ENCODE data around the gene HNF4A. TPM values are rescaled to one million over a fixed set of nuclear protein-coding genes. Genes with fewer than 3 reads are reported as not detected.

Gene HNF4A
- total and polyA plus RNA-seq, 2 of the 13 experiments (the other 11 are each of a cell fraction or from before 2014, with no cell fraction given): 80.9 to 169 TPM

DNA sequence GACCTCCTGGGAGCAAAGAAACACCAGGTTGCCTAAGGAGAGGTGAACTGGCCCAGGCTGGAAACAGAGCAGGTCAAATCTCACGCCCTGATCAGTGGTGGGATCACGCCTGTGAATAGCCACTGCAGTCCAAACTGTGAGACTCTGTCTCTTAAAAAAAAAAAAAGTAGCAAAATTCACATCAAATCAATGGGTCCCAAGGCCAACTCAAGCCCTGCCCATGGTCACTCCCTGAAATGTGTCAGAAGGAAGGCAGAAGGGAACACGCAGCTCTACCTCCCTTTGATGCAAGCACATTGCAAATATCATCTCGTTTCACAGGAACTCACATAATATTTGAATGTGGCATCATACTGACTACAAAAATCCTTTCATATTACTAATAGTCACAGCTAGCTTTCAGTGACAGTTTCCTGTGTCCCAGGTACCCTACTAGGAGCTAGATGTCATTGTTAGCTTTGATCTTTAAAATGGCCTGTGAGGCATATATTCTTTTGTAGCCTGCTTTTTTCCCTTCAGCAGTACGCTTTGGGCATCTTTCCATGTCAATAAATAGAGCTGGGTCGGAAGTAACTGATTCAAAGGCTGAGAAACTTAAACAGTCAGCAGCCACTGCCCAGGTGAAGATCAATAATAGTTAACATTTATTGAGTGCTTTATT lies 105.8 kb downstream of the HNF4A start (continued):
- TF ChIP-seq TBL1XR1 (IDR thresholded peaks at IDR 0.05; ENCODE audit: borderline replicate concordance, low read length, partially characterized antibody) (no peak), NAIF1 (CRISPR knock-in tag; IDR thresholded peaks at IDR 0.05; ENCODE audit: borderline replicate concordance) (no peak), POGZ (CRISPR knock-in tag; IDR thresholded peaks at IDR 0.05) (peak; percentile 46), ZBTB8A (CRISPR knock-in tag; IDR thresholded peaks at IDR 0.05; ENCODE audit: borderline replicate concordance, low read depth) (no peak), CBX2 (IDR thresholded peaks at IDR 0.05; ENCODE audit: low read depth, low read length) (no peak), CBX2 (CRISPR knock-in tag; IDR thresholded peaks at IDR 0.05; ENCODE audit: low read depth) (no peak), ZNF20 (CRISPR knock-in tag; IDR thresholded peaks at IDR 0.05) (no peak), ZNF749 (CRISPR knock-in tag; IDR thresholded peaks at IDR 0.05; ENCODE audit: borderline replicate concordance) (no peak), ZNF350 (CRISPR knock-in tag; IDR thresholded peaks at IDR 0.05; ENCODE audit: borderline replicate concordance, low read depth) (no peak), PAF1 (CRISPR knock-in tag; IDR thresholded peaks at IDR 0.05) (no peak), ZNF292 (CRISPR knock-in tag; IDR thresholded peaks at IDR 0.05; ENCODE audit: borderline replicate concordance, low read depth) (no peak), ZNF432 (CRISPR knock-in tag; IDR thresholded peaks at IDR 0.05; ENCODE audit: borderline replicate concordance) (no peak), SP140L (CRISPR knock-in tag; IDR thresholded peaks at IDR 0.05; ENCODE audit: borderline replicate concordance) (no peak), ZNF17 (CRISPR knock-in tag; IDR thresholded peaks at IDR 0.05) (no peak)
- TF ChIP-seq, protein P1, sequence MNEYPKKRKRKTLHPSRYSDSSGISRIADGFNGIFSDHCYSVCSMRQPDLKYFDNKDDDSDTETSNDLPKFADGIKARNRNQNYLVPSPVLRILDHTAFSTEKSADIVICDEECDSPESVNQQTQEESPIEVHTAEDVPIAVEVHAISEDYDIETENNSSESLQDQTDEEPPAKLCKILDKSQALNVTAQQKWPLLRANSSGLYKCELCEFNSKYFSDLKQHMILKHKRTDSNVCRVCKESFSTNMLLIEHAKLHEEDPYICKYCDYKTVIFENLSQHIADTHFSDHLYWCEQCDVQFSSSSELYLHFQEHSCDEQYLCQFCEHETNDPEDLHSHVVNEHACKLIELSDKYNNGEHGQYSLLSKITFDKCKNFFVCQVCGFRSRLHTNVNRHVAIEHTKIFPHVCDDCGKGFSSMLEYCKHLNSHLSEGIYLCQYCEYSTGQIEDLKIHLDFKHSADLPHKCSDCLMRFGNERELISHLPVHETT (CRISPR knock-in tag; conservative IDR thresholded peaks at IDR 0.05): no peak
- TF ChIP-seq, protein P2, sequence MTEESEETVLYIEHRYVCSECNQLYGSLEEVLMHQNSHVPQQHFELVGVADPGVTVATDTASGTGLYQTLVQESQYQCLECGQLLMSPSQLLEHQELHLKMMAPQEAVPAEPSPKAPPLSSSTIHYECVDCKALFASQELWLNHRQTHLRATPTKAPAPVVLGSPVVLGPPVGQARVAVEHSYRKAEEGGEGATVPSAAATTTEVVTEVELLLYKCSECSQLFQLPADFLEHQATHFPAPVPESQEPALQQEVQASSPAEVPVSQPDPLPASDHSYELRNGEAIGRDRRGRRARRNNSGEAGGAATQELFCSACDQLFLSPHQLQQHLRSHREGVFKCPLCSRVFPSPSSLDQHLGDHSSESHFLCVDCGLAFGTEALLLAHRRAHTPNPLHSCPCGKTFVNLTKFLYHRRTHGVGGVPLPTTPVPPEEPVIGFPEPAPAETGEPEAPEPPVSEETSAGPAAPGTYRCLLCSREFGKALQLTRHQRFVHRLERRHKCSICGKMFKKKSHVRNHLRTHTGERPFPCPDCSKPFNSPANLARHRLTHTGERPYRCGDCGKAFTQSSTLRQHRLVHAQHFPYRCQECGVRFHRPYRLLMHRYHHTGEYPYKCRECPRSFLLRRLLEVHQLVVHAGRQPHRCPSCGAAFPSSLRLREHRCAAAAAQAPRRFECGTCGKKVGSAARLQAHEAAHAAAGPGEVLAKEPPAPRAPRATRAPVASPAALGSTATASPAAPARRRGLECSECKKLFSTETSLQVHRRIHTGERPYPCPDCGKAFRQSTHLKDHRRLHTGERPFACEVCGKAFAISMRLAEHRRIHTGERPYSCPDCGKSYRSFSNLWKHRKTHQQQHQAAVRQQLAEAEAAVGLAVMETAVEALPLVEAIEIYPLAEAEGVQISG (CRISPR knock-in tag; IDR thresholded peaks at IDR 0.05): 0 out of 2 replicates have a peak, but pooled peaks have one; percentile 19
- TF ChIP-seq, protein P3, sequence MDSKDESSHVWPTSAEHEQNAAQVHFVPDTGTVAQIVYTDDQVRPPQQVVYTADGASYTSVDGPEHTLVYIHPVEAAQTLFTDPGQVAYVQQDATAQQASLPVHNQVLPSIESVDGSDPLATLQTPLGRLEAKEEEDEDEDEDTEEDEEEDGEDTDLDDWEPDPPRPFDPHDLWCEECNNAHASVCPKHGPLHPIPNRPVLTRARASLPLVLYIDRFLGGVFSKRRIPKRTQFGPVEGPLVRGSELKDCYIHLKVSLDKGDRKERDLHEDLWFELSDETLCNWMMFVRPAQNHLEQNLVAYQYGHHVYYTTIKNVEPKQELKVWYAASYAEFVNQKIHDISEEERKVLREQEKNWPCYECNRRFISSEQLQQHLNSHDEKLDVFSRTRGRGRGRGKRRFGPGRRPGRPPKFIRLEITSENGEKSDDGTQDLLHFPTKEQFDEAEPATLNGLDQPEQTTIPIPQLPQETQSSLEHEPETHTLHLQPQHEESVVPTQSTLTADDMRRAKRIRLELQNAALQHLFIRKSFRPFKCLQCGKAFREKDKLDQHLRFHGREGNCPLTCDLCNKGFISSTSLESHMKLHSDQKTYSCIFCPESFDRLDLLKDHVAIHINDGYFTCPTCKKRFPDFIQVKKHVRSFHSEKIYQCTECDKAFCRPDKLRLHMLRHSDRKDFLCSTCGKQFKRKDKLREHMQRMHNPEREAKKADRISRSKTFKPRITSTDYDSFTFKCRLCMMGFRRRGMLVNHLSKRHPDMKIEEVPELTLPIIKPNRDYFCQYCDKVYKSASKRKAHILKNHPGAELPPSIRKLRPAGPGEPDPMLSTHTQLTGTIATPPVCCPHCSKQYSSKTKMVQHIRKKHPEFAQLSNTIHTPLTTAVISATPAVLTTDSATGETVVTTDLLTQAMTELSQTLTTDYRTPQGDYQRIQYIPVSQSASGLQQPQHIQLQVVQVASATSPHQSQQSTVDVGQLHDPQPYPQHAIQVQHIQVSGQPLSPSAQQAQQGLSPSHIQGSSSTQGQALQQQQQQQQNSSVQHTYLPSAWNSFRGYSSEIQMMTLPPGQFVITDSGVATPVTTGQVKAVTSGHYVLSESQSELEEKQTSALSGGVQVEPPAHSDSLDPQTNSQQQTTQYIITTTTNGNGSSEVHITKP (CRISPR knock-in tag; IDR thresholded peaks at IDR 0.05; ENCODE audit: low read depth): no peak
- TF ChIP-seq, protein P4, sequence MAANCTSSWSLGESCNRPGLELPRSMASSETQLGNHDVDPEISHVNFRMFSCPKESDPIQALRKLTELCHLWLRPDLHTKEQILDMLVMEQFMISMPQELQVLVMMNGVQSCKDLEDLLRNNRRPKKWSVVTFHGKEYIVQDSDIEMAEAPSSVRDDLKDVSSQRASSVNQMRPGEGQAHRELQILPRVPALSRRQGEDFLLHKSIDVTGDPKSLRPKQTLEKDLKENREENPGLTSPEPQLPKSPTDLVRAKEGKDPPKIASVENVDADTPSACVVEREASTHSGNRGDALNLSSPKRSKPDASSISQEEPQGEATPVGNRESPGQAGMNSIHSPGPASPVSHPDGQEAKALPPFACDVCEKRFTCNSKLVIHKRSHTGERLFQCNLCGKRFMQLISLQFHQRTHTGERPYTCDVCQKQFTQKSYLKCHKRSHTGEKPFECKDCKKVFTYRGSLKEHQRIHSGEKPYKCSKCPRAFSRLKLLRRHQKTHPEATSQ (CRISPR knock-in tag; IDR thresholded peaks at IDR 0.05; ENCODE audit: borderline replicate concordance): no peak
